ENCODE measurements around the gene KHDC1L.
A peak's percentile ranks its signal among the peaks of the same experiment; 100 is the strongest.
"Not testable (repeated sequence)": the region's sequence is repeated elsewhere in the genome, so short reads cannot be mapped to it uniquely, and the experiment has no call there.

Gene KHDC1L, protein sequence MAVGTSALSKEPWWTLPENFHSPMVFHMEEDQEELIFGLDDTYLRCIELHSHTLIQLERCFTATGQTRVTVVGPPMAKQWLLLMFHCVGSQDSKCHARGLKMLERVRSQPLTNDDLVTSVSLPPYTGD

DNA sequence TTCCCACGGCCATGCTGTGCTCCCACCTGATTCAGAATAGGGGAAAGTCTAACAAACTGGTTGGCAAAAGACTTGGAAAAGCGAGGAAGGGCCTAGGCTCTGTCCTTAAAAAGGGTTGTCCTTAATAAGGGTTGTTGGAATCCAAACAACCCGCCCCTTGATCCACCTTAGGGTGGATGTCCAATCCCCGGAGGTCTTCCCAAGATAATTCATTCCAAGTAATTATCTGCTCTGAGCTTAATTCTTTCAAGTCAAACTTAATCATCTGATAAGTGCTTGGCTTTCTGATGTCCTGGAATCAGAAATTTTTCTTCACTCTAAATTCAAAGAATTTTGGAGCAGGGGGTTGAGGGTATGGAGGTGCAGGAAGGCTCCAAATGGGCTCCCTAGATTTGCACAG is at the start of gene KHDC1L:
Gene KHDC1L (minus strand): TSS at position 101 of the 400 bp plus-strand sequence. CDS start 88 bp downstream, at position 13.
- no peak for FAIRE-seq

DNA sequence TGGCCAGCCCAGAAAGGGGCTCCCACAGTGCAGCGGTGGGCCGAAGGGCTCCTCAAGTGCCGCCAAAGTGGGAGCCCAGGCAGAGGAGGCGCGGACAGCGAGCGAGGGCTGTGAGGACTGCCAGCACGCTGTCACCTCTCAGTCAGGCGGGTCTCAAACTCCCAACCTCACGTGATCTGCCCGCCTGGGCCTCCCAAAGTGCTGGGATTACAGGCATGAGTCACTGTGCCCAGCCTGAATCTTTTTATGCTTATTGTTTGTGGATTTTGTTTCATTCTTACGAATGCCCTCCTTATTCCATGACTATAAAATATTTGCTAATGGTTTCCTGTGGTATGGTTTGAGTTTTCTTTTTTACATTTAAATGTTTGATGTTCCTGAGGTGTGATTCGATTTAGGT is 44.0 kb upstream of the KHDC1L start:
- not testable (repeated sequence) for FAIRE-seq

DNA sequence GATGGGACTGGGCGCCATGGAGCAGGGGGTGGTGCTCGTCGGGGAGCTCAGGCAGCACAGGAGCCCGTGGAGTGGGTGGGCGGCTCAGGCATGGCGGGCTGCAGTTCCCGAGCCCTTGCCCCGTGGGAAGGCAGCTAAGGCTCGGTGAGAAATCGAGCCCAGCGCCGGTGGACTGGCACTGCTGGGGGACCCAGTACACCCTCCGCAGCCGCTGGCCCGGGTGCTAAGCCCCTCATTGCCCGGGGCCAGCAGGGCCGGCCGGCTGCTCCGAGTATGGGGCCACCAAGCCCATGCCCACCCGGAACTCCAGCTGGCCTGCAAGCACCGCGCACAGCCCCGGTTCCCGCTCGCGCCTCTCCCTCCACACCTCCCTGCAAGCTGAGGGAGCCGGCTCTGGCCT is 43.6 kb upstream of the KHDC1L start:
- not testable (repeated sequence) for FAIRE-seq

DNA sequence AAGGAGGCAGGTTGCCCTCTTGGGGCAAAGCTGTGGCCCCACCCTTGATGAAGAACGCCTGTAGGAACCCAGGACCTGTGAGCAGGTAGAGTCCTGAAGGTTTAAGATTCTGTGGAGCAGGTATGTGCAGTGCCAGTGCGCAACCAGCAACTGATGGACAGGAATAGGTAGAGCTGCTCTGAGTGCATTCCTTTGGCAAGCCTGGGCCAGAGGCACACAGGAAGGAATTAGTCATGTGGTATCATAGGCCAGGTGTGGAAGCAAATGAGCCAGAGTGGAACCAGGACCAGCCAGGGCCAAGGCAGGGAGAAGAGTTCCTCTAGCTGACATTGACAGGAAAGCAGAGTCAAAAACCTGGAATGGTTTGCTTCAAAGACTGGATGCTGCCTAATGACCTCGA is 39.1 kb upstream of the KHDC1L start:
- FAIRE-seq: no peak

- no peak for FAIRE-seq
These were observed 38.2 kb upstream of the KHDC1L start for GRCh38 chr6:73263570-73263909.

DNA sequence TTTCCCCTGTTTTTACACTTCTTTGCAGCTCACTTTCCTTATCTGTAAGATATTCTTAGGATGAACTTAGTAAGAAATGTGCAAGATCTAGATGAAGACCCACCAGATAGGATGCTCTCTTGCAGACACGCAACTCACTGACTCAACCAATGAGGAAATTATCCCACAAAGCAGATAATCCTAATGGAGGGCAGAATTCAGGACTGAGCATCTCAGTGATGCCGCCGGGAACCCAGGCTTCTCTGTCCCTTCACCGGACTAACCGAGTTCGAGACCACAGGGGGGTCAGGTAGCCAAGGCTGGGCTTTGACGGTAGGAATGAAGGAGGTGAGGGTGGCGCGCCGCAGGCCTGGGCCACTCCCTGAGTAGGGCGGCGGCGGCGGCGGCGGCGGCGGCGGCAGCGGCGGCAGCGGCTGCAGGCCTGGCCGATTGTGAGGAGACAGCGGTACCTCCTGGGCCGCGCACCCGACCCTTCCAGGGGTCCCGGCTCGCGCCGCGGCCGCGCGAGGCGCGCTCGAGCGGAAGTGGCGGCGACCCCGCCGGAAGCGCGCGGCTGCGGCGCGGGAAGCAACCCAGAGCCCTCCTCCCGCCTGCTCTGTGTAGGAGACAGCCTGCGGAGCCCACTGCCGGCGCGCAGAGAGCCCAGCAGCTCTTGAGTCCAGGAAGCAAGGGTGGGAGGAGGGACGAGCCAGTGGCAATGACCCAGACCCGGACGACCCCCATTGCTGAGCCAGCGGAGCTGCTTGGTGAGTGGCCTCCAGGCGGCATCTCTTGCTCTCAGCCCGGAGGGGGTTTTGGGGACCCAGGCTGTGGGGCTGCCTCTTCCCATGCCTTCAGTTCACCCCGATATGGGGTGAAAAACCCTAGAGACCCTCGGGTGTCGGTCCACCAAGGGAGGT is 37.6 kb upstream of the KHDC1L start, which contains the start of gene KHDC1:
Gene KHDC1 (minus strand): TSS at position 526 of the 899 bp plus-strand sequence. CDS start 20,679 bp downstream, outside the sequence.
- no peak for FAIRE-seq

- no peak for FAIRE-seq
These were observed 33.4 kb upstream of the KHDC1L start for GRCh38 chr6:73258721-73259120.

DNA sequence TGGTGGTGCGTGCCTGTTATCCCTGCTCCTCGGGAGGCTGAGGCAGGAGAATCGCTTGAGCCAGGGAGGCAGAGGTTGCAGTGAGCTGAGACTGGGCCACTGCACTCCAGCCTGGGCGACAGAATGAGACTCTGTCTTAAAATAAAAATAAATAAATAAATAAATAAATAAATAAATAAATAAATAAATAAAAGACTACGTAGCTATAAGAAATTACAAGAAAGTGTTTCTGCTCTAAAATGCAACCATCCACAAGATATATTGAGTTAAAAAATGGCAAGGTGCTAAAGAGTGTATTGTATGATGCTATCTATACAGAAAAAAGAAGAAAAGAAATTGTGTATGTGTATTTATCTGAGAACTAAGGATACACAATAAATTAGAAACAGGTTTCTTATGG is 29.0 kb upstream of the KHDC1L start:
- FAIRE-seq: not testable (repeated sequence)

GRCh38 chr6:73252703-73253102 is 27.4 kb upstream of the KHDC1L start:
- no peak for FAIRE-seq

DNA sequence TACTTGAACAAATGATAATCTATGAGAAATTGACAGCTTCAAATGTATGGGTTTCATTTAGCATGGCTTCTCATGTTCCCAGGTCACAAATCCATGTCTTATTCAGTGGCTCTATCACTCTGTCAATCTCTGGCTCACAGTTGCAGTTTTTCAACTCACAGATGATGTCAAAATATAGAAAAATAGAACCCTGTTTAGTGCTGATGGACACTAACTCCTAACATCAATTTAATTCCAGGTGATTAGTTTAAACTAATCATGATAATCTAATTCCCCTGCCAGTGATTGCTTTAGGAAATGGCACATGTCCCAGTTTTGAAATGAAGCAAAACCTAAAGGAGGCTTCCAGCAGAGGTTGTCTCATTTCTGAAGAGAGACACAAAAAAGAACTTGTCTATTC is 24.7 kb upstream of the KHDC1L start:
- FAIRE-seq: no peak

GRCh38 chr6:73248192-73248903 is 23.1 kb upstream of the KHDC1L start:
- peak; percentile 39 for FAIRE-seq

DNA sequence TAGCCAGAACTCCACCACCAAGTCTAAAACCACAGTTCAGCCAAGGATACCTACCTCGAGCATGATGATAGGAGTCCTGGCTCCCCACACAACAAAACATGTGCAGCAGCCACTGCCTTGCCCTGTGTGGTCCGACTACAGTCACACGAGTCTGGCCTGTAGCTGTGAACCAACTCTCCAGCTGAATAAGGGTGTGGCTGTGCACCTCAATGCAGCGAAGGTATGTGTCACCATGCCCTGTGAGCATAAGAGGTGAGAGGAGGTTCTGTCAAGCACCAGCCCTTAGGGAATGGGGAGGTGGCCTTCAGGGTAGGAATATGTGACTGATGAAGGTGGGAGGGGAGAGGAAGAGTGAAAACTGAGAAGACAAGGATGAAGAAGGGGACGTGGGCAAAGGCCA is 16.7 kb upstream of the KHDC1L start:
- FAIRE-seq: no peak

DNA sequence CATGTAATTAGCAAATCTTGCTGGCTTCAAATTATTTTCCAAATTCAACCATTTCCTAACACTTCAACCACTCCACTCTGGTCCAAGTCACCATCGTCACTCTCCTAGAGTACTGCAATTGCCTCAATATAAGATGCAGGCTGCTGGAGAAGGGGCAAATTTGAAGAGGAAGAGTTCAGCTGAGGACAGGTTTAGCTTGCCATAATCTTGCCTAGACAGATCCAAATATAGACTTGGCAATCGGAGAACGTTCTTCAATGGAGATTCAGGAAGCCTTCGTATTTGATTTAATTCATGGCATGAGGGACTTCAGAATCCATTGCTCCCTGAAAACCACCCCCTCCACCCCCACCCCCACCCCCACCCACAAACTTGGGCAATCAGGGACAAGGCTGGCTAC is 15.4 kb upstream of the KHDC1L start:
- no peak for FAIRE-seq

DNA sequence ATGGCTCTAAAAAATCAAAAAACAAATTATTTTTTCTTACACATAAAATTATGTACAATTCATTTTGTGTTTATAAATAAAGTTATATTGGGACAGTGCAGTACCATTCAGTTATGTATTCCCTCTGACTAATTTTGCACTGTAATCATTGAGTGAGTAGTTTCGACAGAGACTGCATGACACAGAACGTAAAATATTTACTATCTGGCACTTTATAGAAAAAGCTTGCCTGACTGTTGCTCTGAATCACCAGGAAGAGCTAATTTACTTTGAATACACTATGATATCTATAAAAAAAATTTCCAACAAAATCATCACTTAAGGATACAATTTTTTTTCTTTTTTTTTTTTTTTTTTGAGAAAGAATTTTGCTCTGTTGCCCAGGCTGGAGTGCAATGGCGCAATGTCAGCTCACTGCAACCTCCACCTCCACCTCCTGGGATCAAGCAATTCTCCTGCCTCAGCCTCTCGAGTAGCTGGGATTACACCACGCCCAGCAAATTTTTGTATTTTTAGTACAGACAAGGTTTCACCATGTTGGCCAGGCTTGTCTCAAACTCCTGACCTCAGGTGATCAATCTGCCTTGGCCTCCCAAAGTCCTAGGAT is 11.0 kb upstream of the KHDC1L start:
- FAIRE-seq: no peak

DNA sequence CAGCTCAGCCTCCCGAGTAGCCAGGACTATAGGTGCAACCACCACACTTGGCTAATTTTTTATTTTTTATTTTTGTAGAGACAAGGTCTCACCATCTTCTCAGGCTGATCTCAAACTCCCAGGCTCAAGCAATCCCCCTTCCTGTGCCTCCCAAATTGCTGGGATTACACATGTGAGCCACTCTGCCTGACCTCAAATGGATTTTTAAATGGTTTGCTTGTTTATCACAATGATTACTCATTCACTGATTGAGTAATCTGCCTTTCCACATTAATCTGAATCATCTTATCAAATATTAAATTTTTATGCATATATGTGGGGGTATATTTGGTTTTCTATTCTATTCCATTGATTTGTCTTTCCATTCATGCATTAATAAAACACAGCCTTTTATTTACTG is 9.4 kb upstream of the KHDC1L start:
- FAIRE-seq: no peak

DNA sequence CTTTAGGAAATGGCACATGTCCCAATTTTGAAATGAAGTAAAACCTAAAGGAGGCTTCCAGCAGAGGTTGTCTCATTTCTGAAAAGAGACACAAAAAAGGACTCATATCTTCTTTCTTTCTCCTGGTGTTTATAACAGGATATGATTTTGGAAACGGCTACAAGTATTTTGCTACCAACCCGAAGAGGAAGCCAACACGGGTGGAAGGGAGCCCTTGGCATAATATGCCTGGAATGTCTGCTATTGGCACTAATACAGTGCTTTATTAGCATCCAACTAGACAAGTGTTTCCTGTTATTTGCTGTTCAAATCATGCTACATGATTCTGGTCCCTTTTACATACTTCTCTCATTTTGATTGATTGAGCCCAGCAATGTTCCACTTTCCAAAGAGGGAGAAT is 8.7 kb upstream of the KHDC1L start:
- not testable (repeated sequence) for FAIRE-seq

GRCh38 chr6:73233048-73233447 is 7.8 kb upstream of the KHDC1L start:
- FAIRE-seq: no peak

DNA sequence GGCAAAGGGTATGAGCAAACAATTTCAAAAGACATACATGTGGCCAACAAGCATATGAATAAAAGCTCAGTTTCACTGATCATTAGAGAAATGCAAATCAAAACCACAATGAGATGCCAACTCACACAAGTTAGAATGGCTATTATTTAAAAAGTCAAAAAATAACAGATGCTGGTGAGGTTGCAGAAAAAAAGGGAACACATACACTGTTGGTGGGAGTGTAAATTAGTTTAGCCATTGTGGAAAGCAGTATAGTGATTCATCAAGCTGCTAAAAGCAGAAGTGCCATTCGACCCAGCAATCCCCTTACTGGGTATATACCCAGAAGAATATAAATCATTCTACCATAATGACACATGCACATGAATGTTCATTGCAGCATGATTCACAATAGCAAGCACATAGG is 6.7 kb upstream of the KHDC1L start:
- FAIRE-seq: no peak

- no peak for FAIRE-seq
These were observed 2.4 kb upstream of the KHDC1L start for GRCh38 chr6:73227606-73228255.

- no peak for FAIRE-seq
These were observed 8.4 kb downstream of the KHDC1L start for GRCh38 chr6:73216859-73217258.

- FAIRE-seq: no peak
These were observed 16.2 kb downstream of the KHDC1L start for GRCh38 chr6:73209117-73209516.

DNA sequence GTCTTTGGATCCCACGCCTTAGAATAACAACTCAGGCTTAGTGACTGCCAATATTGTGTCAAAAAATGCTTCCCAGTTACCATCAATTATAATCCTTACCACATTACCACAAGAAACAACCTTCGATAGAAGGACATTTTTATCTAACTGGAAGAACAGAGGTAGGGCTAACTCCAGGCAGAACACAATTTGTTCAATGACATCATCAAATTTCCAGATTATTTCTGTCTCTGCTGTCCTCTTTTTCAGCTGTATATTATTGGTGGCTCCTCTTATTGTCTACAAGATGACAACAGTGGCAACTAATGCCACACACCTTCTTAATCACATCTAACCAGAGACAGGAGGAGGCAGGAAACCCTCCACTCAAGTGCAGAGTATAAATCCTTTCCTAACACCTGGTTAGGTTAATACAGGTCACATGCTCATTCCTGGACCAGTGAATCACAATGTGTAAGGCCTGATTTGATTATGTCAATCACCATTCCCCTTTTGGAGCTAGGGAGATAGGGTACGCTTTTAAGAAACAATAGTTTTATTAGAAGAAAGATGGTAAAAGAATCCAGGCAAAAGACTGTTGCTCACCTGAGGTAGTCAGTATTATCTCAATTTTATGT is 18.0 kb downstream of the KHDC1L start:
- no peak for FAIRE-seq

Data from endometrium (tissue), 2 donors.